Esophagus (tissue), 2 donors: Measurements from ENCODE around the gene CHST1. TPM values are rescaled to one million over a fixed set of nuclear protein-coding genes. Genes with fewer than 3 reads are reported as not detected.

Experiments used
- H3K27ac ChIP-seq, 2 donors: one replicate each; pipeline ENCODE4 v1.5.1; 2013; ENCODE audit warnings: low read depth in 2 of 2, mild to moderate bottlenecking in 2 of 2, inconsistent platforms in 1 of 2, low read length in 1 of 2, moderate library complexity in 1 of 2
- H3K27me3 ChIP-seq, 2 donors: one replicate each; pipeline ENCODE4 v1.6.1; 2013; ENCODE audit warnings: low read length in 2 of 2, control low read depth in 1 of 2, mild to moderate bottlenecking in 1 of 2; ENCODE audit not compliant: insufficient read depth in 2 of 2, control insufficient read depth in 1 of 2
- H3K36me3 ChIP-seq, 2 donors: one replicate each; pipeline ENCODE4 v1.6.1; 2013; ENCODE audit warnings: low read length in 1 of 2; ENCODE audit not compliant: control insufficient read depth in 2 of 2, insufficient read depth in 2 of 2
- H3K4me1 ChIP-seq, 2 donors: one replicate each; pipeline ENCODE4 v1.6.1; 2013; ENCODE audit warnings: low read length in 1 of 2; ENCODE audit not compliant: control insufficient read depth in 2 of 2, insufficient read depth in 2 of 2
- H3K4me3 ChIP-seq, 2 donors: one replicate each; pipeline ENCODE4 v1.5.1; 2013; ENCODE audit warnings: low read length in 2 of 2, mild to moderate bottlenecking in 2 of 2, low read depth in 1 of 2, moderate library complexity in 1 of 2
- H3K9me3 ChIP-seq, 2 donors: one replicate each; pipeline ENCODE4 v1.6.1; 2013; ENCODE audit warnings: mild to moderate bottlenecking in 2 of 2, low read depth in 1 of 2, low read length in 1 of 2, moderate library complexity in 1 of 2; ENCODE audit not compliant: control insufficient read depth in 2 of 2, insufficient read depth in 1 of 2
- WGBS, 2 donors: extraction: QIAGEN DNeasy Blood & Tissue Kit; methylation state at CpG; one replicate each; pipeline ENCODE4 v1.1.7; 2013; 5-methylcytosine and 5-hydroxymethylcytosine counted together
- polyA plus RNA-seq, 2 donors: library from polyadenylated mRNA; stranded (reverse); fragments of 200-250 nt; gene quantifications; one replicate each; pipeline ENCODE4 v1.2.3, GENCODE V29; 2013
- donor health status: healthy with polysubstance abuse.
- donor health status: Bipolar disorder and iron deficiency.

The CHST1 gene
- polyA plus RNA-seq, 2 donors: 0.14 to 0.25 TPM

DNA sequence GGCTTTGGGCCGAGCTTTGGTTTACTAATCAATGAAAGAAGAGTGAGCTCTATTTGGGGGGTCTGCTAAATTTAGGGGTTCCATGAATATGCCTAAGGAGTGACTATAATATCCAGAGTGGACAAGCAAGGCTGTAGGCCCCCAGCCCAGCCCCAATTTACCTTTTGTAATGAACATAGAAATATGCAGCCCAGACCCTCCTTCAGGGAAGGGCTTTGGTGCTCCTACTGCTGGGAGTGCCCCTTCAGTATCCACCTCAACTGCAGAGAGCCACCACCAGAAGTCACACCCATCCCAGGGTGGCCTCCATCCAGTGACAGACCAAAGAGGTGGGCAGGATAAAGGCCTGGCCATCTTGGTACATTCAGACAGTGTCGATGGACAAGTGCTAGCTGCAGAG is 43.1 kb downstream of the CHST1 start:
- Histone ChIP-seq H3K9me3 (peaks cover 0 to 19% of the 10 kb centered on the region in 2 donors), H3K4me1 (no peaks in the 10 kb centered on the region), H3K27ac (no peak overlapping the region), H3K4me3 (no peak overlapping the region), H3K36me3 (no peaks in the 10 kb centered on the region), H3K27me3 (peaks cover 0 to 4% of the 10 kb centered on the region in 2 donors)
- WGBS, 2 donors: 84% methylated on average over 2 of the region's 2 CpGs

DNA sequence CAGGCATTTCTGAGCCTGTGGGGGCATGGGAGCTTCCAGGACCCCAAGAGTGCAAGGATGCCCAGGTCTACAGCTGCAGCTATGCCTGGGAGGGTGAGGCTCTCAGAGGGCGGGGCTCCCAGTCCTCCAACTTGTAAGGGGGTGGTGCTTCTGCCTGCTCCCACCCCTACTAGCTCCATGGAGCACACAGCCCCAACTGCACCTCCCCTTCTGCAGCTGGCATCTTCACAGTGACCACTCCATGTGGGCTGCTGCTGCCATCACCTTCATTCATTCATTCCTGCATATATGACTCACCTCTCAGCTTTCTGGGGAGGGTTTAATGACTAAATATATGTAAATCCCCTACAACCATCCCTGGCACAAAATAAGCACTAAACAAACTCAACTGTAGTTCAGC is 43.8 kb downstream of the CHST1 start:
- Histone ChIP-seq H3K27me3 (peaks cover 0 to 4% of the 10 kb centered on the region in 2 donors), H3K36me3 (no peaks in the 10 kb centered on the region), H3K4me1 (no peaks in the 10 kb centered on the region), H3K9me3 (peaks cover 0 to 19% of the 10 kb centered on the region in 2 donors), H3K4me3 (no peak overlapping the region), H3K27ac (no peak overlapping the region)
- 45 to 50% methylated on average over 1 of the region's 1 CpG for WGBS, 2 donors

DNA sequence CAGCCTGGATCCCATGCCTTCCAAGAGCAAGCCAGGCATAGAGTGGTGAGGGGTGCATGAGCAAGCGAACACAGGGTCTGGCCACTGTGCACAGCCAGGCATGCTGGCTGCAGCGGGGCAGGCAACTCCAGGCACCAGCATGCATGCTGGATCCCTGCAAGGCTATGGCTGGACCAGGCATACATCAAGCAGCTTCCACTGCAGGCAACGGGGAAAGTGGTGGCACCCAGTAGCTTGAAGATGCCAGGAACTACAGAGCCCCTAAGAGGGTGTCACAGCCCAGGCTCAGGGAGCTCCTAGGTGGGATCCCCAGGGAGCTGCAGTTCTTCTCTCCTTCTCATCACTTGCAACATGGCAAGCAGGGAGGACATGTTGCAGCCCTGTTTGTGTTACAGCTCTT is 45.2 kb downstream of the CHST1 start:
- H3K9me3 ChIP-seq: peaks cover 0 to 19% of the 10 kb centered on the region in 2 donors
- no peak overlapping the region for H3K27ac ChIP-seq
- no peaks in the 10 kb centered on the region for H3K36me3 ChIP-seq
- no peaks in the 10 kb centered on the region for H3K27me3 ChIP-seq
- WGBS, 2 donors: 78 to 81% methylated on average over 3 of the region's 3 CpGs
- H3K4me3 ChIP-seq: no peak overlapping the region
- H3K4me1 ChIP-seq: no peaks in the 10 kb centered on the region

DNA sequence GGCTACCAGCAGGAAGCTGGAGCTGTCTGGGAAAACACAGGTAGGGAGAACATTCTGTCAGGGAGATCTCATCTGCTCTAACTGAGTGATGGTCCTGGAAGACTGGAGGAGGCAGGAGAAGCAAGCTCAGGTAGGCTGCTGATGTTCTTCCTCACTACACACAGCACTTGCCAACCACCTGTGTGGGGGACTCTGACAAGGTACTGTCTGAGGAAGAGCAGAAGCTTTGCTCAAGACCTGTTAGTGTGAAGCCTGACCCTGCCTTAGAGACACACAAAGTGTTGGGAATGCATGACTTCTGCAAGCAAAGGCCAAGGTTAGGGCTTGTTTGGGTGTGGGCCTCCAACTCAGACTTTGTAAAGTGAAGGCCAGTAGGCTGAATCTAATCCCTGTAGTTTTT is 46.5 kb downstream of the CHST1 start:
- no peak overlapping the region for H3K4me3 ChIP-seq

DNA sequence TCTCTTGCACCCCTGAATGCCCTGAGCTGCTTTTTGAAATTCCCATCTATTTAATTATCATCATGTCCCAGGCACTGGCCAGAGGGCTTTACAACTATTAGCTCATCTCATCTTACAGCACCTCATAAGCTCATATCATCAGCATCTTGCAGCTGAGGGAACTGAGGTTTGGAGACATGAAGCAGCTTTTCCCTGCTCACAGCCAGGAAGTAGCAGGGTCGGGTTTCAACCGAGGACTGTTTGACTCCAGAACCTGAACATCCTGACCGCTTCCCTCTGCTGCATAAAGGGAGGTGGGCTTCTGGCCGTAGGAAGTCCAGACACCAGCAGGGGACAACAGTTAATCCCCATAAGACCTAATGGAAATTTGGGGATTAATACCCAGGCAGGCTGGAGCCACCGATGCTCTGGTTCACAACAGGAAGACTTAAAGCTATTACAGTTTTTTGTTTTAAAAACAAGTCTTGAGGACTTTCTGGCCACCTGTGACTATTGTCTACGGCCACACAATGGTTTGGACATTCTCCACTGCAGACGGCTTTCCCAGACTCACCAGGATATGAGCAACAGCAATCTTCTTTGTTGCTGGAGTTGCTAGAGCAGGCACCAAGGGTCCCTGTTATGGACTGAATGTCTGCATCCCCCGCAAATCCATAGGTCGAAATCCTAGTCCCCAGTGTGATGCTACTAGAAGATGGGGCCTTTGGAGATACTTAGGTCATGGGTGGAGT is 47.4 kb downstream of the CHST1 start:
- no peaks in the 10 kb centered on the region for H3K27me3 ChIP-seq
- no peaks in the 10 kb centered on the region for H3K4me1 ChIP-seq
- peaks cover 0 to 17% of the 10 kb centered on the region in 2 donors for H3K9me3 ChIP-seq
- H3K4me3 ChIP-seq: no peak overlapping the region
- WGBS, 2 donors: 45 to 48% methylated on average over 9 of the region's 9 CpGs
- no peaks in the 10 kb centered on the region for H3K36me3 ChIP-seq
- H3K27ac ChIP-seq: no peak overlapping the region

More for the DNA sequence above, 46.5 kb downstream of the CHST1 start:
- H3K4me1 ChIP-seq: no peaks in the 10 kb centered on the region
- no peaks in the 10 kb centered on the region for H3K36me3 ChIP-seq
- H3K9me3 ChIP-seq: peaks cover 0 to 17% of the 10 kb centered on the region in 2 donors
- H3K27me3 ChIP-seq: no peaks in the 10 kb centered on the region
- no peak overlapping the region for H3K27ac ChIP-seq

DNA sequence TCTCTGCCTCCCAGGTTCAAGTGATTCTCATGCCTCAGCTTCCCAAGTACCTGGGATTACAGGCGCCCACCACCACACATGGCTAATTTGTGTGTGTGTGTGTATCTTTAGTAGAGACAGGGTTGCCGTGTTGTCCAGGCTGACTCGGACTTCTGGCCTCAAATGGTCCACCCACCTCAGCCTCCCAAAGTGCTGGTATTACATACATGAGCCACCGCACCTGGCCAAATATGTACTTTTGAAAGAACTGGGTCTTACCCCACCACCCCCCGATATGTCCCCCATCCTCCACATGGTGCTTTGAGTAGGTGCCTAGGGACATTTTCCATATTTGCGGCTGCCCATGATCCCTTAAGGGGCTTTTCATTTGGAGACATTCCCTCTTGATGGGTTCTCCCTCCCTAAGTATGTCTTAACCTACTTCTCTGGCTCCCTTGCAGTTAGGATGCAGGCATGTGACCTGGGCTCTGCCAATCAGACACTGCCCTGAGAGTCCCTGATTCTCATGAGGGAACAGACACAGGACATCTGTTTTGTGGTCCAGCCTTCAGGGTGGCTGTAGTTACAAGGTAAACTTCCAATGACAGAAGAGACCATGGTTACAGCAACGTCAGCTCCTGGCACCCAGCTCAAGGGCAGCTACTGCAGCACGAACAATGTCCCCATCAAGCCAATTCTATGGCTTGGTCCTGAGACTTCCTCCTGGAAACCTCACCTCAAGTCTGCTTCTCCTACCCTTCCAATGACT is 48.4 kb downstream of the CHST1 start:
- Histone ChIP-seq H3K4me3 (no peak overlapping the region), H3K27ac (no peak overlapping the region), H3K27me3 (no peaks in the 10 kb centered on the region), H3K4me1 (no peaks in the 10 kb centered on the region), H3K36me3 (no peaks in the 10 kb centered on the region), H3K9me3 (peaks cover 0 to 17% of the 10 kb centered on the region in 2 donors)
- 86 to 88% methylated on average over 8 of the region's 8 CpGs for WGBS, 2 donors

DNA sequence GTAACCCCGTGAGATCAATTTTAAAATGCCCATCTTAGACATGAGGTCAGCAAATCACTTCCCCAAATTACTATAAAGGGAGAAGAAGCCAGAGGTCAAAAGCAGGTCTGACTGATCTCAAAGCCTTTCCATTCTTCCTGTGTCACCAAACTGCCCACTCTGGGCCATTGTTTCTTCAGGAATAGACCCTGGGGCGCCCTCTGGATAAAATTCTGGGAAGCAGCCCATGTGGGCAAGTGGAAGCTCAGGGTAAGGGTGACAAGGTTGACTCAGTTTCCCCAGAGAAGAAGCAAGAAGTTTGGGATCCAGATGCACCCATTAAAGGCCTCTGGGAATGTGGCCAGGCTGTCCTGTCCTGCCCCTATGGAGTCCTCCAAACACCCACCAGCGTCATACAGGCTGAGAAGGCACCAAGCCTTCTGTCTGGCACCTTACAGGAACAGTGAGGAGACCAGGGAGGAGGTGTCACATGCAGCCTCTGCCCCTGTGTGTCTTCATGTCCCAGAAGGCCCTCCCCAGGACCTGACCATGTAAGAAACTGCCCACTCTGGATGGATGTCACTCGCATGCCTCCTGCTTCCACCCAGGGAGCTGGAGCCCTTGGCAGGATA is 50.1 kb downstream of the CHST1 start:
- H3K27me3 ChIP-seq: no peaks in the 10 kb centered on the region
- WGBS, 2 donors: 71 to 76% methylated on average over 4 of the region's 4 CpGs

DNA sequence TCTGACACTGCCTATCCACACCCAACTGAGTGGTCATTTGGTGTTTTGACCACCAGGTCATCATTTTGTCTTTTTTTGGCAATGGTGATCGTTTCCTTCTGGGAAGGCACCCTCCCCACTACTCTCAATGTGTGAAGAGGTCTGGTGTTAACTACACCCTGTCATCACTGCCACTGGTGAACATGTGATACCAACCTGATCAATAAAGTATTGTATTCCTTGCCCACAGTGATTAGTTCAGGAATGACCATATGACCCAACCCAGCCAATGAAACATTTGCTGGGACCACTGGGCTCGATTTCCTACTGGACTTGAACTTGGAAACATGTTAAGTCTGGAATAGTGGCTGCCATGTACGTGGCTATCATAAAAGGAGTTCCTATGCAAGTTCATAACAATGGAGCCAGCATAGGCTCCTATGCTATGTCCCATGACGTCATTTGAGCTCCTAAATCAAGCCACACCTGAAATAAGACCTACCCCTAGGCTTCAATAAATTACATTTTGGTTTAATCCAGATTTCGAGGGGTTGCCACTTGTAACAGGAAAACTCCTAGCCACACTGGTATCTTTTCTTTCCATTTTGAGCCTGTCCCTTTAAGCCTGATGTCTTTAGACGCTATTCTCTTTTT is 51.1 kb downstream of the CHST1 start:
- Histone ChIP-seq H3K4me1 (no peaks in the 10 kb centered on the region), H3K27ac (no peak overlapping the region), H3K27me3 (no peaks in the 10 kb centered on the region), H3K9me3 (peaks cover 0 to 3% of the 10 kb centered on the region in 2 donors), H3K36me3 (no peaks in the 10 kb centered on the region), H3K4me3 (no peak overlapping the region)
- 51 to 52% methylated on average over 6 of the region's 6 CpGs for WGBS, 2 donors

More for the DNA sequence above, 50.1 kb downstream of the CHST1 start:
- Histone ChIP-seq H3K27ac (no peak overlapping the region), H3K36me3 (no peaks in the 10 kb centered on the region), H3K9me3 (peaks cover 0 to 4% of the 10 kb centered on the region in 2 donors), H3K4me3 (no peak overlapping the region), H3K4me1 (no peaks in the 10 kb centered on the region)

DNA sequence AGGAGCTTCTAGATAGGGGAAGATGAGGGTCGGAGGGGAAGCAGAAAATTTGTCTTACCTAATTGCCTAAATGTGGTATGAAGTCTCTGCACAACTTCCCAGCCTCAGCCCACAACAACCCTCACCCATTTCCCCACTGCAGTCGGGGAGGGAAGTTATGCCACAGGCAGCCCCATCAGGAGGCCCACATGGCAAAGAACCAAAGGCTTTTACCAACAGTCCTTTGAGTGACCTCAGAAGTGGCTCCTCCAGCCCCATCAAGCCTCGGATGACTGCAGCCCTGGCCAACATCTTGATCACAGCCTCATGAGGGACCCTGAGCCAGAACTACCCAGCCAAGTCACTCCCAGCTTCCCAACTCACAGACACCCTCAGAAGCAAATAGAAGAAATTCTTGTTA is 54.8 kb downstream of the CHST1 start:
- WGBS, 2 donors: 52 to 64% methylated on average over 3 of the region's 3 CpGs
- Histone ChIP-seq H3K27me3 (no peaks in the 10 kb centered on the region), H3K27ac (no peak overlapping the region), H3K9me3 (peaks cover 0 to 3% of the 10 kb centered on the region in 2 donors), H3K36me3 (no peaks in the 10 kb centered on the region), H3K4me1 (no peaks in the 10 kb centered on the region), H3K4me3 (no peak overlapping the region)
